WI38 (cell line): ENCODE data around the gene RNF5.

Experiments used
- H3K4me3 ChIP-seq: 2 replicates; pipeline ENCODE4 v1.5.1; 2011; ENCODE audit warnings: low read depth, mild to moderate bottlenecking, control low read depth, low read length
- TF ChIP-seq, protein P1 (sequence below): IDR thresholded peaks from 2 replicates; pipeline ENCODE4 v1.5.1; 2012; ENCODE audit warnings: low read depth, mild to moderate bottlenecking, control low read depth, low read length

RNF5 gene

DNA sequence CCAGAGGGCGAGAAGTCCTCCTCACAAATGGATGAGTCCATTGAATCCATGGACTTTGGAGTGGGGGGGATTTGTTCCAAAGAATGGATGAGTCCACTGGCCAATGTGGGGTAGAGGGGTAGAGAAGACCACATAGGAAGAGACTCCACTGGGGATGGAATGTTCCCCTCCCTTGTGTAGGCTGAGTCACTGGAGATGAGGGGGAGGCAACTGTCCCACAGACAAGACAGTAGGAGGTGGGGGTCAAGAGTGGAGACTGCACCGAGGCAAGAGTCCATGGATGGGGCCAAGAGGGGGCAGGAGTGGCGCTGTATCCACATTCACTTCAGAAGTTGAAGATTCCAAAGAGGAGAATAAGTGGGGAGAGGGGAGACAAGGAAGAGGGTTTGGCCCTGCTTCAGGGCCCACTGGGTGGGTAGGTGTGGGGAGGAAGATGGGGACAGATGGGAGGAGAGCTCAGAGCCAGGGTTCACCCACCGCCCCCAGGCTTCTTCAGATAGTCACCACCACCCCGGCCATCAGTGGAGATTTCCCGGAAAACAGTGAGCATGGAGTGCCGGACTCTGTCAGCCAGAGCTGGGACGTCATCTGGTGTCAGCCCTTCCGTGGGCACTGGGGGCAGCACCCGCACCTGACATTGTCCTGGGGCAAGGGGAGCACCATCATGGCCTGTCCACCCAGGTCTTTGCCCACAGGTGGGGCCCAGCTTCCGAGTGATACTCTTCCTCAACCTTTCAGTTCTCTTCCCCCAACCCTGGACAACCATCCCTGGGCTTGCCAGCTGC is 9.2 kb upstream of the RNF5 start:
- TF ChIP-seq, protein P1, sequence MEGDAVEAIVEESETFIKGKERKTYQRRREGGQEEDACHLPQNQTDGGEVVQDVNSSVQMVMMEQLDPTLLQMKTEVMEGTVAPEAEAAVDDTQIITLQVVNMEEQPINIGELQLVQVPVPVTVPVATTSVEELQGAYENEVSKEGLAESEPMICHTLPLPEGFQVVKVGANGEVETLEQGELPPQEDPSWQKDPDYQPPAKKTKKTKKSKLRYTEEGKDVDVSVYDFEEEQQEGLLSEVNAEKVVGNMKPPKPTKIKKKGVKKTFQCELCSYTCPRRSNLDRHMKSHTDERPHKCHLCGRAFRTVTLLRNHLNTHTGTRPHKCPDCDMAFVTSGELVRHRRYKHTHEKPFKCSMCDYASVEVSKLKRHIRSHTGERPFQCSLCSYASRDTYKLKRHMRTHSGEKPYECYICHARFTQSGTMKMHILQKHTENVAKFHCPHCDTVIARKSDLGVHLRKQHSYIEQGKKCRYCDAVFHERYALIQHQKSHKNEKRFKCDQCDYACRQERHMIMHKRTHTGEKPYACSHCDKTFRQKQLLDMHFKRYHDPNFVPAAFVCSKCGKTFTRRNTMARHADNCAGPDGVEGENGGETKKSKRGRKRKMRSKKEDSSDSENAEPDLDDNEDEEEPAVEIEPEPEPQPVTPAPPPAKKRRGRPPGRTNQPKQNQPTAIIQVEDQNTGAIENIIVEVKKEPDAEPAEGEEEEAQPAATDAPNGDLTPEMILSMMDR: no peak
- H3K4me3 ChIP-seq: no peak overlapping the region

DNA sequence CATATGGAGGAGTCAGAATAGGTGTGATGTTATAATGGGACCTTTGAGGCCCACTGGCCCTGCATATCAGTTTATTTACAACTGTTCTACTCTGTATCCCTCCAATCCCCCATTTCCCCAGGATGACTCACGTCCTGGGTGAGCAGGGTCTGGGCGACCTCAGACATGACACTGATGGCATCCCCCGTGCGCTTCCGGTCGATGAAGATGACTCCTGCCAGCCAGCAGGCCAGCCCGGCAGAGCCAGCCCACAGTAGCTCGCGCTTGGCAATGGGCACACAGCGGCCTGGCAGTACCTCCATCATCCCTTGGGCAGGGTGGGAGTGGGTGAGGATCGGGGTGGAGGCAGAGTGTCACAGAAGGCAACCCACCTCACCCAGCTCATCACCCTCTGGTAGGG is 7.9 kb upstream of the RNF5 start:
- H3K4me3 ChIP-seq: no peak overlapping the region
- TF ChIP-seq, protein P1: no peak

DNA sequence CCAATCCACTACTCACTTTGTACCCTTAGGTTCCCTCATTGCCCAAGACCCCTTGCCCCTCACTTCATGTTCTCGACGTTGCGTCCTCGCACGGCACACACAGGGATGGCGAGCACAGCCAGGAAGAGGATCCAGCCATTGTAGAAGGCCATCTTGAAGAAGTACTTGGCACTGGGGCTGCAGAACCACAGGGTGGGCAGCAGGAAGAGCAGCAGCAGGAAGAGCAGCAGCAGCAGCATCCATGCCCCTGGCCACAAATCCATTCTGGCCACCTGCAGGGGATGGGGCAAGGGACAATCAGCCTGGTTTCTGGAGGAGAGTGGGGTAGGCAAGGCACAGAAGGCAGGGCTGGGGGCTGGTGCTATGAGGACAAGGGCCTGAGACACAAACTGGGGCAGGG is 7.0 kb upstream of the RNF5 start:
- TF ChIP-seq, protein P1: no peak
- no peak overlapping the region for H3K4me3 ChIP-seq

GRCh38 chr6:32173051-32173727 is 5.0 kb upstream of the RNF5 start:
- H3K4me3 ChIP-seq: no peak overlapping the region
- TF ChIP-seq, protein P1: no peak

DNA sequence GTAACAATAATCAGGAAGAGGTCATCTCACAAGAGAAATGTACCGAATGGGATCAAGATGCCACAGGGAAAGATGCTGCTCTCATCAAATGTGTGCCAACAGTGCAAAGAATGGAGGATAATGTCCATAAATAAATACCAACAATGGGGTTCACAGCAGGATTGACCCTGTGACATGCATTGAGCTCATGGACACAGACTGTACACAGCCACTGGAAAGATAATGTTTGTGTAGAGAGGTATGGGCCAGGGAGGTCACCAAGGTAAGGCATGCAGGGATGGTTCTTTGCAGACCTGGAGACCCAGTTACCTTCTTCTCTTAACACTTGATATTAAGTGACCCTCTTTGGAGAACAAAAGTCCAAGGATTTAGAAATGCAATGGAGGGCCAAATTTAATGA is 3.8 kb upstream of the RNF5 start:
- H3K4me3 ChIP-seq: peak overlapping the region; percentile 98
- TF ChIP-seq, protein P1: no peak

GRCh38 chr6:32175322-32175710 is 2.9 kb upstream of the RNF5 start:
- TF ChIP-seq, protein P1: no peak
- H3K4me3 ChIP-seq: peak overlapping the region; percentile 98

- peak within 1 kb of the TSS; percentile 98 for H3K4me3 ChIP-seq
- TF ChIP-seq, protein P1: no peak
Observed at GRCh38 chr6:32175711-32176475, 2.3 kb upstream of the RNF5 start, which contains the start of gene AGPAT1. TSS of gene AGPAT1 (minus strand) at chr6:32176084. CDS start at chr6:32171496, 4,588 bp downstream.
